Hematopoietic multipotent progenitor cell (in vitro differentiated cells): Measurements from ENCODE around the gene WDSUB1. TPM values are rescaled to one million over a fixed set of nuclear protein-coding genes. Genes with fewer than 3 reads are reported as not detected.

Experiments used
- DNase-seq, 3 donors: peaks; one replicate each; pipeline ENCODE4 v3.0.0-alpha.2; 2011 to 2015; ENCODE audit warnings: low read depth in 2 of 3, low spot score in 2 of 3
- total RNA-seq: library from RNA; depleted of rRNA; stranded (reverse); fragments of >200 nt; gene quantifications from one replicate; pipeline ENCODE4 v1.2.3, GENCODE V29; 2012

Gene WDSUB1
- total RNA-seq, 1 donor: 21.8 TPM

DNA sequence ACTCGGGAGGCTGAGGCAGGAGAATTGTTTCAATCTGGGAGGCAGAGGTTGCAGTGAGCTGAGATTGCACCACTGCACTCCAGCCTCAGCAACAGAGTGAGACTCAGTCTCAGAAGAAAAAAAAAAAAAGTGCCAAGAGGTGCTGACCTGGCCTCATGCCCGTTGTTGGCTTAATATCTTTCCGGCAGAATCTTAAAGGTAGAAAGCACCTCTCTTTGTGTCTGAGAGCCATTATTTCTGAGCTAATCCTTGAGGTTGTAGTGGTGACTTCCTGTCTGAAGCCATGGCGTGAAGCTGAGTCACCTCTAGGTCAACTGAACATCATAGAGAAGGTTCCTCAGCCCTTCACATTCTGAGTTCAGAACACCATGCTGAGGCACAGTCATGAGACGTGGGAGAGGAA is 60.4 kb downstream of the WDSUB1 start:
- peak in 2 of 3 donors; percentile 51 to 55 for DNase-seq

DNA sequence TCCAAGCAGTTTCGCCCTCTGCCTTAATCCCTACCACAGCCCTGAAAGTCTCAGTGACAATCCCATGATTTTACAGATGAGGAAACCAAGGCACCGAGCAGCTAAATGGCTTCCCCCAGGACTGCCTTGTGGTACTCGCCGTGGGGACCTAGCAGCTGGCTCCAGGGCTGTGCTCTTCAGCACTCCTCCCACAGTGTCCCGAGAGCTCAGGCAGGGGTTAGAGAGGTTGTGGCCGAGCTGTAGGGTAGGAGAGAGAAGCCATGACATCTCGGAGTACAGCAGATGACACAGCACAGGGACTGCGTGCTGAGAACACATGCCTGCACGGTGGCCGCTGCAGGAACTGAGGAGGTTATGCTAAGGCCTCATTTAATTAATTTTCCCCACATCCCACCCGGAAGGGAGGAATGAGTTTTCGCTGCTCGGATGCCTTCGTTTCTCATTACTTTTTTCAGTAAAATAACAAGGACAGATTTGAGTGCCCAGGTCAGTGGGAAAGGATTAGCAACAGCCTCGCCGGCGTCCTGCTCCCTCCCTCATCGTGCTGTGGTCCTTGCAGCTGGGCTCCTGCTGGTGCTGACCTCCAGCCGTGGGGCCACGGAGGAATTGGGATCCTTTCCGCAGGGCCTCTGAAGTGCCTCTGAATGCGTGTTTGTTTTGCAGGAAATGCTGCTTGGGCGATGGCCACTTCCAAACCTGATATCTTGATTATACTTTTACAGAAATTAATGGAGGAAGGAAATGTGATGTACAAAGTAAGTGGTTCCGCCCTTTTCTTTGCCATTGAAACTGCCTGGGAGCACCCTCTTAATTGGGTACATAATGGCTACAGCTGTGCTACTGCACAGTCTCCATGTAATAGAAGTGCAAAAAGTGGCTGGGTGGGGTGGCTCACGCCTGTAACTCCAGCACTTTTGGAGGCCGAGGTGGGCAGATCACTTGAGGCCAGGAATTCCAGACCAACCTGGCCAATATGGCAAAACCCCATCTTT is 61.2 kb downstream of the WDSUB1 start:
- DNase-seq: no peak

DNA sequence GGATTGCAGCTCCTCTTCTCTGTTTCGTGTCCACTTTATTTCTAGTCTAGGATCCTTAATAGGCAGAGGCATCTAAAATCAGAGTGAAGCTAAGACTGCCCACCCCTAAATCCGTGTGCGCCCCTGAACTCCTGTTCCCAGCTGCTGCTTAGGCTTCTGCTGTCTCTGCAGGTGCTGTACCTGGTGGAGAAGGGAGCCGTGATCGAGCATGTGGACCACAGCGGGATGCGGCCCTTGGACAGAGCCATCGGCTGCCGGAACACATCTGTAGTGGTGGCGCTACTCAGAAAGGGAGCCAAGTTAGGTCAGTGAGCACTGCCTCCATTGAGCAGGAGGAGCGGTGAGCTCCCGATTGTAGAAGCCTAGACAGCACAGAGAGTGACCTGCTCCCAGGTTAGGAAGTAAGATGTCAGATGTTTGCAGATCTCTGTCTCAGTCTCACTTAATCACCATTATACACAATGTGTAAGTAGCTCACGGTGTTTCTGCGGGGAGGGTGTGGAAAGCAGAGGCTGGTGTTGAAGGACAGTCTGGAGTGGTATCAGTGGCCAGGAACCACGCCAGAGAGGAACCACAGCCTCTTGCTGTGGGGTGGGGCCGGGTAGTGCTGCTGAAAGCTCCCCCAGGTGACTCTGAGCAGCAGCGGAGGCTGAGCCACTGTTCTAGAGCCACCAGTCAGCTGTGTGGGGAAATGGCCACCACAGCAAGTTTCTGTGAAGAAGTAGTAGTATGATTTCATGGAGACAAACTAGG is 62.3 kb downstream of the WDSUB1 start:
- no peak for DNase-seq

DNA sequence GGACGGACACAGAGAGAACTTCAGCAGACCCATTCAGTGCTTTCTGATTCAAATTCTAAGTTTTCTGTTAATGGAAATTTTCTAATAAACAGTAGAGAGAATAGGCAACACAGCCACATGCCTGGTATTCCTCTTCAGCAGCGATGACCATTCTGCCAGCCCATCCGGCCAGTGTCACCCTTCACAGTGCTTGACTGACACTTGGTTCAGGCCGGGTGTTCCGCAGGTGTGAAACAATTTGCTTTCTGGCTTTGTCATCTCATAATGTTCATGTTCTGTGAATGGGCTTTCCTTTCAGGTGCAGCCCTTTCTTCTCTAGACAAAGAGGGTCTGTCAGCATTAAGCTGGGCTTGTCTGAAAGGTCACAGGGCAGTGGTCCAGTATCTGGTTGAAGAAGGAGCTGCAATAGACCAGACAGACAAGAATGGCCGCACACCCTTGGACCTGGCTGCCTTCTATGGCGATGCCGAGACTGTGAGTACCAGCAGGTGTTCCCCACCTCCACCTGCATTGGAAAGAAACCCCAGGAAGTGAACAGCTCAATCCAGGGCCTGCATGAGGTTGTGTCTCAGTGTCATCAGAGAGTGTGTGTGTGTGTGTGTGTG is 67.0 kb downstream of the WDSUB1 start:
- DNase-seq: no peak

DNA sequence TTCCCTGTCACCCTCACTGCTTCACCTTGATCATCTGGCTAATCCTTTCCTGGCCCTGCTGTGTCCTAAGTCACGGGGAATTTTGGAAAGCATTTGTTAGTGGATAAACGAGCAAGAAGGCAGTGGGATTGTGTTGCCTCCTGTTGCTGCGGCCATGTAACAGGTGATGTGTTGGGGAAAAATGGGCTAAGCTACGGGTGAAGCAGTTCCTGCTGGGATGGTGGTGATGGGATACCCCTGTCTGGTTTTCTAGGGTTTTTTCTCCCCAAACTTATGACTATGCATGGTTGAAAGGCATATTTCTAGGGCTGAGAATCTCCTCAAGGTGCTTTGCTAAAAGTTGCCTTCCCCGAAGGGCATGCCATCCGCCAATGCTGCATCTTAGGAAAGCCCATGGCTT is 68.1 kb downstream of the WDSUB1 start:
- no peak for DNase-seq

DNA sequence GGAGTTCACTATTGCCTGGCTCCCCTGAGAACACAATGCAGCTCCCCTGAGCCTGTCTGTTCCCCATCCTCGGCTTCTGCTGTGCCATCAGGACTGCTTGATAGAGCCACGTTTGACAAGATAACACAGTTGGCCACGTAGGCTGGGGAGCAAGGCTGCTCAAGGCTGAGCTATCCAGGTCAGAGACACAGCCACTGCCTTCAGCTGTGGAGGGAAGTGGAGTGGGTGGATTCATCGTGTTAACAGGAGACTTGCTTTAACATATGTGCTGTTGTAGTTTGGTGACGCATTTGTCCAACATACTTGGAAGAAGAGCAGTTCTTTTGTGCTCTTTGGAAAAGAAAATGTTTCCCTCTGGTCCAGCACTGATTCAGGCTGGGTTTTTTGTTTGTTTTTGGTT is 68.8 kb downstream of the WDSUB1 start:
- DNase-seq: no peak

DNA sequence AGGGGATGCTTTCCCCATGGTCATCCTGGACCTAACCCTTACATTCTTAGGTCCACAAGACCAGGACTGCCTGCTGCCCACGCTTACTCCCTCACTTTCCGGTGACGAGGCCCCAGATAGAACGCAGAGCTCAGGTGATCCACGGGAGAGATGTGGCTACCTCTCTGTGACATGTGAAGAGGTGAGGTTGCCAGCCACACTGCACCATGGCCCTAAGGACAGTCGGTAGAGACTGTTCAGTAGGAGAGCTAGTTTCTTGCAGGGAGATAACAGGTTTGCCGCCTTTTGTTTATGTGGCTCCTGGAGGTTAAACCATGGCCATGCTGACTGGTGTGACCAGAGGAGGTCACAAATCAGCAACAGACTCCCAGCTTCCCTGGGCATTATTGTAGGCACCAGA is 71.4 kb downstream of the WDSUB1 start:
- DNase-seq: no peak

DNA sequence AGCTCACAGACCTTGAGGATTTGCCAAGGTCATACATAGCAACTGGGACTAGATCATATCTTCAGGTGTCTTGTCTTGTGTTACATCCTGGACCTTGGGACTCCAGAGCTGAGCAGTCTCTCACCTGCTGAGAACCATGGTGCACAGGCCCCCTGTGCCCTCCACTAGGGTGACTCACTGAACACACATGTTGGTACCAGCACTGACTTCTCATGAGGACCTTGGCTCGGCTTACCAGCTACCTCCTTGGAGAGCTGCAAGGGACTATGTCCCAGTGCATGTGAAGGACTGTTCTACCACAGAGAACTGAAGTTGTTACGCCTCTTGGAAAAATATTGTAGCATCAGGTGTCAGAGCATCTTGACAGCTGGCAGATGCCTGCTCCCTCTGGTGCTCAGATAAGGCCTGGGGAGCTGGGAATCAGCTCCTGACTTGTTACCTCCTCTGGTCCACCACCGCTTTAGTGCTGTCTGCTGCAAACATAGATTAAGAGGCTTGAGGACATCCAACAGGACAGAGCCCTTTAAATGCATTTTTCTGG is 72.1 kb downstream of the WDSUB1 start:
- no peak for DNase-seq

DNA sequence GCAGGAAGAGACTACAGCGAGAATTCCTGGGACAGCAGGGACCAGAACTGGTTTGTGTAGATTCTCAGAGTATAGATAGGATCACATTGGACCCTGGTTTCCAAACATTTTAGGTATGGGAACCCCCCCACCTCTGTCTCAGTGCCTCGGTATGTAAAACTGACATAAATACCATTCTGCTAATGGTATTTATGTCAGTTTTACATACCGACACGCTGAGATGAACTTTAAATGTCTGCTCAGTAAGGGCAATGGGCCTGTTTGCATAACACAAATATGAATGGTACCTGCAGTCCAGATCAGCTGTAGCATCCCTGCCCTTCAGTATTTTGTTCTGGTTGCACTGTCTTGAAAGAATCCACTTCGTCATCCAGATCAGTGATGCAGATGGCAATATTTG is 73.2 kb downstream of the WDSUB1 start:
- DNase-seq: no peak

DNA sequence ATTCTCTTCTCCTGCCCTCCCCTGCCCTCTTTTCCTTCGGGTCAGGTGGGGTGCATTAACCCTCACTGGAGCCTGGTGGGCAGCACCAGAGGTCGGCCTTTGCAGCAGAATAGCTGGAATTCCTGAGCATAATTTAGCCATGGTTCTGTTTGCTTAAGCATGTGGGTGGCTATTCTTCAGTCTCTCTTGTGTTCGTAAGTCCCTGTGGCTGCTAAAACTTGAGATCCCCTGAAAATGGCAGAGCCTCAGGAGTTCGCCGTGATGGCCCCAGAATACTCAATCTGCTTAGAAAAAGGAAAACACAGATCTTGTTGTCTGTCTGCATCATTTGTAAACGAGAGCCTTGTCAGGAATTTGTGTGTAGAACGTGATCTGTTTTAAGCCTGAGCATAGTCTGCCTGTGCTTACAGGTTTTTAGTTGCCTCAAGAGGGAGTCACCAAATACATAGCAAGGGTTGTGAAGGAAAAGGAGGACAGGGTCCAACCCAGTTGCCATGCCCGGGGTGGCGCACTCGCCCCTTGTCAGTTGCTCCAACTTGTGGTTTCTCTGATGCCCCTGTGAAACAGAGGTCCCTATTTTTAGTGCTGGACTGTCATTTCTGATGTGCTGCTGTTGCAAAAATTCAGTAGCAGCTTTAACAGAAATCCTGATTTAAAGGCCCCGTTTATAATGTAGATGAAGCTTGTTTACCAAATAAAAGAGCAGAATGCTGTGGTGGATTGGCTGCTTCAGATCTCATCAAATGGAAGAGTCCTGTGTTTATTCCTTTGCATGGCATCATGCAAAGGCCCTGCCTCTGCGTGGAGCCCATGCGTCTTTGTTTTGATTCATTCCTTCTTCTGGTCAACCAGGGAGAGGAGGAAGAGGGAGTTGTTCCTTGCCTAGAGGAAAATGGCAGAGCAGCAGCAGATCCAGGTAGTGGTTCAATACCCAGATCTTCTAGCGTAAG is 74.8 kb downstream of the WDSUB1 start:
- no peak for DNase-seq

DNA sequence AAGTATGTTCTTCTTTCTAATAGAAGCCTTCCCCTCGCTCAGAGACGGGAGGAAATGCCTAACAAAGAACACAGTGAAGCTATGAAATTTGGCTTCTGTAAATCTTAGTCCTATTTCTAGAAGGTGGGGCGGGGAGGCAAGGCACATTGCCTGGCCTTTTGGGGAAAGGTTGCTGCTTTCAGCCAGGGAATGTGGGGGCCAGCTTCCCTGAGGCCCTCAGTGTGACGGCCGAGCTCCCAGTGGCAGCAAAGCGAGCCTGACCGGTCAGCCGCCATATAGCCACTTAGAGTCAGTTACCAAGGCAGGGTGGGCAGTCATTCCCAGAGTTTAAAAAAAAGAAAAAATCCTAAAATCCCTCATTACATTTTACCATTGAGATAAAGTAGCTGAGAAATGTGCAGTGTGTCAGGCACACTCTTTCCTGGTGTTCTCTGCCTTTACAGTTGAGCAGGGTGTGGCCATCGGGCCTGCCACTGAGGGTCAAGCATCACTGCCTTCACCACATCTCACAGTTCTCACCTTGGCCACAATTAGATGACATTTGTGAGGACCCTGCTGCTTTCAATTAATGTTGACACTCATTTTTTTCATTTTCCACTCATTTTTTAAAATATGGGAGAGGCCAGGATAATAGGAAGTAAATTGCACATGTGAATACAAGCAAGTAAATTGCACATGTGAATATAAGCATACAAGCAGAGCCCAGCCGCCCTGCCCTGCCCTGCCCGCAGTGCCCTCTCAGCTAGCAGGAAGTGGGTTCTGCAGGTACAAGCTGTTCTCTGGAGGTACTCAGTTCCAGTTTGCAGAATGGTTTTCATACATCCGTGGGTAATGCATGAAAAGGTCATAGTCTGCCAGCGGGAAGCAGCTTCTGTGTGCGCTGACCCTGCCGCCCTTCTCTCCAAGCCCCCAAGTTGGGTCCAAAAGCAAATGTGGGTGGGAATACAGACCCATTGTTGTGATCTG is 76.9 kb downstream of the WDSUB1 start:
- peak in 1 of 3 donors; percentile 14 for DNase-seq

DNA sequence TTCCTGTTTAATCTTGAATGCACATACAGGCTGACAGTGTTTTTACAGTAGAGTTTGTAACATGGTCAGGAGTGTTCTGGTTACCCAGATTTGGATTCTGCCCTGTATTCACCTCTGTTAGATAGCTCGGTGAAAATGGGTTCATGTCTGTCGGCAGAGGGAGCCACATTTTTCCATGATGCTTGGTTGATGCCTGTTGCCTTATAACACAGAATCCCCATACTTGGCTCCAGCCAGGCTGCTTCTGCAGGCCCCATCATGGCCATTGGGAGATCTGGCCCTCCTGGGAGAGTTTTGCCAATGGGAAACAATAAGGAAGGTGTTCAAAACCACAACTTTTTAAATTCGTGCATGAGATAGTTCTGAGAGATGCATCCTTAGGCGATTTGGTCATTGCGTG is 78.1 kb downstream of the WDSUB1 start:
- no peak for DNase-seq

DNA sequence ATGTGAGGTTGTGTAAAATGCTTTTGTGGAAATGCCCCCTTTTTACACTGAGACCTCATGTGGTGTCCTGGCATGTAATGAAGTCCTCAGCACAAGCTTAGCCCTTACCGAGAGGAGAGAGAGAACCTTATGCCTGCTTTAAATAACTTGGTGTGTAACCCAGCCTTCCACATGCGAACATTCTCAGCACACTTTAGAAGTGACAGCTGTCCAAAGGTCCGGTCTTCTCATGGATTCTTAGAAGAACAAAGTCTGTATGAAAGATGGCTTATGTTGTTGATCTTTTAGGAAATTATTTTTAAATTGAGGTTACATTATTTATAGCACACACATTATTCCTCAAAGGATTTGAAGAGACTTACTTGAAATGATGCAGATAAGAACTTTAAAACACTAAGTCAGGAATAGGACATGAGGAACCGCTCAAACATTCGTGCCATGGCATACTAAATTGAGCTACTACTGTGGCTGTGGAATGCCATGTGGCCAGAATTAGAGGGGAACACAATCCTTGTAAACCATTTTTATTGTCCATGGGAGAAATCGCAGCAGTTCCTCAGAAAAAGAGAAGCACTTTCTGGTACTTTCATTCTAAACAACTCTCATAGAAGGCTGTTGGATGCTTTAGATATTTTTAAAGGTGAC is 79.6 kb downstream of the WDSUB1 start:
- no peak for DNase-seq

DNA sequence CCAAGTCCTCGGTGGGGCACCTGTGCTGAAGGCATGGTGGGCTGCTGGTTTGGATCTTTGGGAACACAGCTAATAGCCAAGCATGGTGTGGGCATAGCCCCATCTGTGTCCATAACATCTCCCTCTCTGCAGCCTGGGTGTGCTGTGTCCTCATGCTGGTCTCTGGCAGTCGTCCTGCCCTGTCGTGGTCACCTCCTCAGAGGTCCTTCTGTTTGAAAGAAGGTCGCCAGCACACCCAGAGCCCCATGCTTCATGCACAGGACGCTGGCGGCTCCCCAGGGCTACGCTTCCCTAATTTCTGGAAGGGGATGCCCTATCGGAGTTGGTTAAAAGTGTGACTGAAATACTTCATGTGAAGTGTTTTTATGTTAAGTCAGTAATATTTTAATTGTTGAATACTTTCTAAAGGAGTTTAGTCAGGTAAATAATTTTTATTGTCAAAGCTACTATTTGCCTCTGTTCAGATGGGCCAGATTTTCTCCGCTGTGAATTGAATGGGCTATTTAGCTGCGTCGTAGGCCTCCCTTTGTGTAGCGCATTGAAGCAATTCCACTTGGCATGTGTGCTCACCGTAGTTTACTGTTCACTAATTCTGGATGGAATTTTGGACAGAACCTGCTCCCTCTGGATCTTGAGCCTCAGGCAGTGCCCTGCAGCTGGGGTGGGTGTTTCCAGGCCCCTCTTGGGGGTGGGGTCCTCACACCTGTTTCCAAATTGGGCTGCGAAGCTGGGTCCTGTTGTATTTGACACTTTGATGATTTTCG is 81.9 kb downstream of the WDSUB1 start:
- no peak for DNase-seq

DNA sequence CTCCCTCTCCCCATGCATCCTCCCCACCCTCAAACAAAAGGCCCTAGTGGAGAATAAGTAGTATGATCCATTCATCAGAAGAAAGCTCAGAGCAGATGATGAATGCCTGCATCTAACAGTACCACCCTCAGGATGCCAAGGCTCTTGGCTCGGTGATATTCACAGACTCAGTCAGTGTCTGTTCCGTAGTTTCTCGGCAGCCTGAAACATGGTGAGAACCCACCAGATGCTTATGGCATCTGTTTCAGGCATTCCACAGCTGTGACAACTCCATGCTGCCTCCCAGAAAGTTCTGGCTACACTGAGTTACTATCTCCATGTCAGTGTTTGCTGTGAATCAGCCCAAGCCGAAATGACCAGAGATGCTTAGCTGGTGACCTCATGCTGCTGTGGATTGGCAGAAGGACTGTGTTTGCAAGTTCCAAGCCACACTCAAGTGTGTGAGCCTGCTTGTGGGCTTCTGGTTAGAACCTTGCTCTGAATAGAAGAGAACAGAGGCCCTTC is 83.9 kb downstream of the WDSUB1 start:
- DNase-seq: no peak

DNA sequence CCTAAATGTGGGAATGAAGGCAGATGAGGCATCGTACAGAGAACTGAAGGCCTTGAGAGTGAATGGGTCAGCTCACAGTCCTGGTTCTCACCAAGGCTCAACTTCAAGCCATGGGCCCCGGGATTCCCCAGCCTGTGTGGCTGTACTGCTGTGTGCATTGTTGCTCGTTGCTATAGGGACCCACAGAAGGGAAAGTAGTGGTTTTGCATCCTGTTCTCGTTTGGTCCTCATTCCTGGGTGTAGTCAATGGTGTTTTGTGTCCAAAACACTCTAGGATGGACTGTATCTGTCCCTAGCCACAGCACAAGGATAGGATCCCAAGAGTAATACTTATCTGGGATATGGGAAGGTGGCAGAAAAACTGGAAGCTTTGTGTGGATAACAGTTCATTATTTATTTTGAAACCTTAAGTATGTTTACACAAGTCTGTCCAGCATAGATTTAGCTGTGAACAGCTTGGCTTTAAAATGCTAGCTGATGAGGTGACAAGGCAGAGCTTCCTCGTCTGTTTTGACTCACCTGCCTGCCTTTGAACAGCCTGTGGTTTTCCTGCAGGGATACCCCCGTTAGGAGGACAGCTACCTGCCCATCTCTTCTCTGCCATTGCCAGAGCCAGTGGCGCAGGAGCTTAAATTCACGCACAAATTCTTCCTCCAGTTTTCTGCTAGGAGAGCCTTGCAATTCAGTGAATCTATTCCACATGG is 85.0 kb downstream of the WDSUB1 start:
- peak in 2 of 3 donors; percentile 5 to 12 for DNase-seq

DNA sequence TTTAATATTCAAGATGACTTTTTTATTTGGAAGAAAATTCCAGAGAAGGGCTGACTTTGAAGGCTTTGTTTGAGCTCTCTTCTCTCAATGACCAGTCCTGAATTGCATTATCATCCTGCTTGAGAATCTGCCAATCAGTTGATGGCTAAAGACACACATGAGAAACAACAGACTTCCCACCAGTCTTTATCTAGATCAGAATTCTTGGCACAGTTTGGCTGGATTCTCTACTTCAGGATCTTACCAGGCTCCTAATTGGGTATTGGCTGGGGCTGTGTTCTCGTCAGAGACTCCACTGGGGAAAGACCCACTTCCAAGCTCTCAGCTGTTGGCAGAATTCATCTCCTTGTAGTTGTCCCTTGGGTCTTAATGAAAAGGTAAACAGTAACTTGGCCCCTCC is 86.0 kb downstream of the WDSUB1 start:
- DNase-seq: no peak
